Adrenal gland (tissue), 5 donors: ENCODE data around the gene TUBGCP2.

Experiments used
- CTCF ChIP-seq, 6 experiments: fragments of 450-650 bp in 4 of 6; fragments of 200-600 bp in 2 of 6; sonication (generic) in 1 of 6; IDR thresholded peaks; 1 replicate in 5 of 6; 2 replicates in 1 of 6; pipeline versions ENCODE4 v1.5.1 to v1.8.0; 2016 to 2021; ENCODE audit warnings: antibody characterized with exemption in 6 of 6, mild to moderate bottlenecking in 2 of 6, moderate library complexity in 1 of 6
- POLR2A ChIP-seq, 2 donors: fragments of 450-650 bp; IDR thresholded peaks; one replicate each; pipeline ENCODE4 v1.6.1; 2017; ENCODE audit warnings: antibody characterized with exemption in 2 of 2, mild to moderate bottlenecking in 2 of 2, moderate library complexity in 1 of 2
- donor health status: DM: no; HTN: no; CAD: no.

- TF ChIP-seq CTCF (IDR thresholded peaks at IDR 0.05) (no peak), POLR2A (IDR thresholded peaks at IDR 0.05) (no peak)
Measured at GRCh38 chr10:133282846-133283390, 25.8 kb downstream of the TUBGCP2 start.
